AG20443 (cell line): Measurements from ENCODE around the gene CDCP2.
A peak's percentile ranks its signal among the peaks of the same experiment; 100 is the strongest.
"Not testable (repeated sequence)": the region's sequence is repeated elsewhere in the genome, so short reads cannot be mapped to it uniquely, and the experiment has no call there.

Experiments used
- DNase-seq: peaks from one replicate; pipeline ENCODE4 v3.0.0; 2012; ENCODE audit warnings: low spot score, mixed read lengths

Gene CDCP2

GRCh38 chr1:54168206-54168965 is 15.6 kb upstream of the CDCP2 start:
- DNase-seq, result no peak

- DNase-seq, result peak; percentile 62
Measured at GRCh38 chr1:54167422-54168139, 14.8 kb upstream of the CDCP2 start.

- not testable (repeated sequence) for DNase-seq
Measured at GRCh38 chr1:54166357-54166756, 13.6 kb upstream of the CDCP2 start.

GRCh38 chr1:54165146-54165545 is 12.3 kb upstream of the CDCP2 start:
- DNase-seq, result no peak

- DNase-seq, result no peak
Measured at GRCh38 chr1:54163573-54163972, 10.8 kb upstream of the CDCP2 start.

- DNase-seq, result no peak
Measured at GRCh38 chr1:54163051-54163450, 10.3 kb upstream of the CDCP2 start.

- no peak for DNase-seq
Measured at GRCh38 chr1:54161495-54162168, 8.8 kb upstream of the CDCP2 start.

- DNase-seq, result no peak
Measured at GRCh38 chr1:54160351-54160750, 7.6 kb upstream of the CDCP2 start.

- no peak for DNase-seq
Measured at GRCh38 chr1:54159733-54160316, 7.0 kb upstream of the CDCP2 start.

GRCh38 chr1:54158071-54158470 is 5.3 kb upstream of the CDCP2 start:
- no peak for DNase-seq

GRCh38 chr1:54157401-54157800 is 4.6 kb upstream of the CDCP2 start:
- DNase-seq, result no peak

- no peak for DNase-seq
Measured at GRCh38 chr1:54156986-54157385, 4.2 kb upstream of the CDCP2 start.

- no peak for DNase-seq
Measured at GRCh38 chr1:54156201-54156600, 3.4 kb upstream of the CDCP2 start.

GRCh38 chr1:54153535-54154439 is 987 bp upstream of the CDCP2 start:
- DNase-seq, result peak; percentile 92

- DNase-seq, result no peak
Measured at GRCh38 chr1:54151013-54151412, 1.8 kb downstream of the CDCP2 start.

GRCh38 chr1:54149734-54150133 is 3.1 kb downstream of the CDCP2 start:
- no peak for DNase-seq

GRCh38 chr1:54144366-54144765 is 8.4 kb downstream of the CDCP2 start:
- DNase-seq, result no peak

- no peak for DNase-seq
Measured at GRCh38 chr1:54142146-54142900, 10.5 kb downstream of the CDCP2 start.

GRCh38 chr1:54139711-54140110 is 13.1 kb downstream of the CDCP2 start:
- no peak for DNase-seq

- DNase-seq, result no peak
Measured at GRCh38 chr1:54138994-54139393, 13.8 kb downstream of the CDCP2 start.

GRCh38 chr1:54137534-54138061 is 15.2 kb downstream of the CDCP2 start:
- DNase-seq, result peak; percentile 56
